ENCODE data around the gene LRFN3.

The LRFN3 gene

DNA sequence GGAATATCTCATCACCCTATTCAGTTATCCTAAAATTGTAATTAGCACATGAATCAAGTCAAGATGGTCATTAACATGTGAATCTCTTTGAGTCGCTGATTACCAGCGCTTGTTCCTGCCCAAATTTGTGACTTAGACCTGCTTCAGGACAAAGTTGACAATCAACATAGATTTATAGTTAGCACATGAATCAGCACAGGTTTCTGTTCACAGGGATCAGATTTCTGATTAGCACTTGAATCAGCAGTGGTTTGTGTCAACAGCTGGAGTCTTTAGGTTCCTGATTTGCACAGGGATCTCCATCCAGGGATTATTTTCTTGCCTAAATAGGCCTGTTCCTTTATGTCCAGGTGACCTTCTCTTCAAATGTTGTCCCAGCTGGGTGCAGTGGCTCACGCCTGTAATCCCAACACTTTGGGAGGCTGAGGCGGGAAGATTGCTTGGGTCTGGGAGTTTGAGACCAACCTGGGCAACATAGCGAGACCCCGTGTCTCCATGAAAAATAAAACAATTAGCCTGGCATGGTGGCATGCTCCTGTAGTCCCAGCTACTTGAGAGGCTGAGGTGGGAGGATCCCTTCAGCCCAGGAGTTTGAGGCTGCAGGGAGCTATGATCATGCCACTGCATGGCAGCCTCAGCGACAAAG, 3.8 kb upstream of the LRFN3 start:
- no peaks in the 10 kb centered on the region for H3K27me3 ChIP-seq (ENCODE audit: insufficient read depth, low read length, poor library complexity)
- H3K9ac ChIP-seq (ENCODE audit: low read depth, low read length), result peak overlapping the region; percentile 30; the same call in 1 of the 2 replicates
- H3K27ac ChIP-seq (ENCODE audit: low read length), result no peak overlapping the region
- no peaks in the 10 kb centered on the region for H3K9me3 ChIP-seq (ENCODE audit: insufficient read depth, low read length, severe bottlenecking)
- H3K4me2 ChIP-seq (ENCODE audit: insufficient read depth, low read length), result peak overlapping the region; percentile 57; the same call in 1 of the 2 replicates
- TF ChIP-seq, protein P1, sequence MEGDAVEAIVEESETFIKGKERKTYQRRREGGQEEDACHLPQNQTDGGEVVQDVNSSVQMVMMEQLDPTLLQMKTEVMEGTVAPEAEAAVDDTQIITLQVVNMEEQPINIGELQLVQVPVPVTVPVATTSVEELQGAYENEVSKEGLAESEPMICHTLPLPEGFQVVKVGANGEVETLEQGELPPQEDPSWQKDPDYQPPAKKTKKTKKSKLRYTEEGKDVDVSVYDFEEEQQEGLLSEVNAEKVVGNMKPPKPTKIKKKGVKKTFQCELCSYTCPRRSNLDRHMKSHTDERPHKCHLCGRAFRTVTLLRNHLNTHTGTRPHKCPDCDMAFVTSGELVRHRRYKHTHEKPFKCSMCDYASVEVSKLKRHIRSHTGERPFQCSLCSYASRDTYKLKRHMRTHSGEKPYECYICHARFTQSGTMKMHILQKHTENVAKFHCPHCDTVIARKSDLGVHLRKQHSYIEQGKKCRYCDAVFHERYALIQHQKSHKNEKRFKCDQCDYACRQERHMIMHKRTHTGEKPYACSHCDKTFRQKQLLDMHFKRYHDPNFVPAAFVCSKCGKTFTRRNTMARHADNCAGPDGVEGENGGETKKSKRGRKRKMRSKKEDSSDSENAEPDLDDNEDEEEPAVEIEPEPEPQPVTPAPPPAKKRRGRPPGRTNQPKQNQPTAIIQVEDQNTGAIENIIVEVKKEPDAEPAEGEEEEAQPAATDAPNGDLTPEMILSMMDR (IDR thresholded peaks at IDR 0.05; ENCODE audit: borderline replicate concordance, extremely low read depth, low read length, poor library complexity, severe bottlenecking), result no peak
- TF ChIP-seq EZH2 (IDR thresholded peaks at IDR 0.05; ENCODE audit: borderline replicate concordance, low read depth, low read length, severe bottlenecking), result no peak
- no peaks in the 10 kb centered on the region; the same call in 1 of the 2 replicates for H3K36me3 ChIP-seq (ENCODE audit: insufficient read depth, low read length)
- H3K79me2 ChIP-seq (ENCODE audit: insufficient read depth, low read length), result peaks cover 18% of the 10 kb centered on the region
- no peak for DNase-seq
- ATAC-seq (ENCODE audit: insufficient read depth, low read depth), result no peak
- peaks cover 4% of the 10 kb centered on the region for H4K20me1 ChIP-seq (ENCODE audit: insufficient read depth, low read length)
- H3K4me3 ChIP-seq (ENCODE audit: low read depth in 1 of 2, low read length in 2 of 2), result peak overlapping the region in 1 of 2 experiments; percentile 44; a peak in 1 of 4 replicates
- peak overlapping the region; percentile 76 for H2AFZ ChIP-seq (ENCODE audit: low read depth, low read length)
- H3K4me1 ChIP-seq (ENCODE audit: insufficient read depth, low read length), result peaks cover 48% of the 10 kb centered on the region

GRCh38 chr19:35936738-35937268, 629 bp downstream of the LRFN3 start:
- peak overlapping the region; percentile 88 for H3K4me2 ChIP-seq (ENCODE audit: insufficient read depth, low read length)

GRCh38 chr19:35937345-35938281, 1.4 kb downstream of the LRFN3 start:
- Histone ChIP-seq H3K27me3 (ENCODE audit: insufficient read depth, low read length, poor library complexity) (no peaks in the 10 kb centered on the region), H3K36me3 (ENCODE audit: insufficient read depth, low read length) (peaks cover 25% of the 10 kb centered on the region), H3K4me1 (ENCODE audit: insufficient read depth, low read length) (peaks cover 44% of the 10 kb centered on the region), H3K27ac (ENCODE audit: low read length) (peak overlapping the region; percentile 71), H3K79me2 (ENCODE audit: insufficient read depth, low read length) (peaks cover 33% of the 10 kb centered on the region), H4K20me1 (ENCODE audit: insufficient read depth, low read length) (peaks cover 20% of the 10 kb centered on the region), H3K4me2 (ENCODE audit: insufficient read depth, low read length) (peak overlapping the region; percentile 88), H2AFZ (ENCODE audit: low read depth, low read length) (no peak overlapping the region), H3K4me3 (ENCODE audit: low read depth in 1 of 2, low read length in 2 of 2) (peak overlapping the region; percentile 67 to 84), H3K9ac (ENCODE audit: low read depth, low read length) (peak overlapping the region; percentile 88), H3K9me3 (ENCODE audit: insufficient read depth, low read length, severe bottlenecking) (no peaks in the 10 kb centered on the region)
- DNase-seq, result no peak
- TF ChIP-seq, protein P1 (IDR thresholded peaks at IDR 0.05; ENCODE audit: borderline replicate concordance, extremely low read depth, low read length, poor library complexity, severe bottlenecking), result no peak
- TF ChIP-seq EZH2 (IDR thresholded peaks at IDR 0.05; ENCODE audit: borderline replicate concordance, low read depth, low read length, severe bottlenecking), result no peak
- no peak for ATAC-seq (ENCODE audit: insufficient read depth, low read depth)

More at GRCh38 chr19:35936738-35937268, 629 bp downstream of the LRFN3 start:
- H3K79me2 ChIP-seq (ENCODE audit: insufficient read depth, low read length), result peaks cover 33% of the 10 kb centered on the region
- DNase-seq (no peak), ATAC-seq (ENCODE audit: insufficient read depth, low read depth) (no peak)
- H3K4me3 ChIP-seq (ENCODE audit: low read depth in 1 of 2, low read length in 2 of 2), result peak overlapping the region; percentile 67 to 84
- H3K9me3 ChIP-seq (ENCODE audit: insufficient read depth, low read length, severe bottlenecking), result no peaks in the 10 kb centered on the region
- H2AFZ ChIP-seq (ENCODE audit: low read depth, low read length), result peak overlapping the region; percentile 62; the same call in 1 of the 2 replicates
- H3K36me3 ChIP-seq (ENCODE audit: insufficient read depth, low read length), result peaks cover 19% of the 10 kb centered on the region
- H3K27ac ChIP-seq (ENCODE audit: low read length), result peak overlapping the region; percentile 71
- no peaks in the 10 kb centered on the region for H3K27me3 ChIP-seq (ENCODE audit: insufficient read depth, low read length, poor library complexity)
- peak overlapping the region; percentile 88 for H3K9ac ChIP-seq (ENCODE audit: low read depth, low read length)
- H4K20me1 ChIP-seq (ENCODE audit: insufficient read depth, low read length), result peaks cover 20% of the 10 kb centered on the region
- H3K4me1 ChIP-seq (ENCODE audit: insufficient read depth, low read length), result peaks cover 50% of the 10 kb centered on the region
- TF ChIP-seq EZH2 (IDR thresholded peaks at IDR 0.05; ENCODE audit: borderline replicate concordance, low read depth, low read length, severe bottlenecking), result no peak
- TF ChIP-seq, protein P1 (IDR thresholded peaks at IDR 0.05; ENCODE audit: borderline replicate concordance, extremely low read depth, low read length, poor library complexity, severe bottlenecking), result no peak

Measured in DND-41 (cell line).